Pancreas (tissue), 10 donors: Measurements from ENCODE around the gene PGGT1B. TPM values are rescaled to one million over a fixed set of nuclear protein-coding genes. Genes with fewer than 3 reads are reported as not detected.

Source experiments
- ATAC-seq, 4 donors: fragments of 200-7000 bp; cut with Tn5 transposase; one replicate each; pipeline versions ENCODE4 v1.8.0 to v1.9.1; 2020; ENCODE audit warnings: mild to moderate bottlenecking in 4 of 4, moderate library complexity in 4 of 4
- DNase-seq, 6 donors: peaks; one replicate each; pipeline ENCODE4 v3.0.0-alpha.2; 2020
- FAIRE-seq: peaks from 2 replicates; lab custom pipeline; 2012; peaks lifted over from hg19 to GRCh38; lab: Jason Lieb, UNC
- H3K27ac ChIP-seq, 4 donors: fragments of 200-600 bp; sonication (generic); 1 replicate in 3 of 4; 2 replicates in 1 of 4; pipeline versions ENCODE4 v1.5.0 to v1.8.0; 2020
- H3K27me3 ChIP-seq, 4 donors: fragments of 200-600 bp; one replicate each; pipeline ENCODE4 v1.8.0; 2021
- H3K36me3 ChIP-seq, 3 donors: fragments of 200-600 bp; sonication (generic) in 1 of 3; one replicate each; pipeline versions ENCODE4 v1.5.0 to v1.8.0; 2020 to 2021
- H3K4me1 ChIP-seq, 3 donors: fragments of 200-600 bp; one replicate each; pipeline ENCODE4 v1.8.0; 2021
- H3K4me3 ChIP-seq, 4 donors: fragments of 200-600 bp; sonication (generic) in 2 of 4; one replicate each; pipeline versions ENCODE4 v1.5.0 to v1.8.0; 2020 to 2021
- H3K9me3 ChIP-seq, 4 donors: fragments of 200-600 bp; one replicate each; pipeline ENCODE4 v1.8.0; 2021
- CTCF ChIP-seq, 4 donors: fragments of 200-600 bp; sonication (generic) in 3 of 4; IDR thresholded peaks; one replicate each; pipeline versions ENCODE4 v1.5.0 to v1.8.0; 2021; ENCODE audit warnings: antibody characterized with exemption in 4 of 4
- WGBS, 2 donors: extraction: QIAGEN DNeasy Blood & Tissue Kit; methylation state at CpG; one replicate each; pipeline ENCODE4 v1.1.7; 2013; 5-methylcytosine and 5-hydroxymethylcytosine counted together
- intact Hi-C, 3 donors: fragments of 100-400 bp; cut with DNase I; formaldehyde crosslinking; loops; one replicate each; pipeline versions ENCODE4 v1.11.1 to v1.14.2; 2022
- polyA plus RNA-seq, 2 donors: library from polyadenylated mRNA; stranded (reverse); fragments of 200-250 nt; gene quantifications; one replicate each; pipeline ENCODE4 v1.2.3, GENCODE V29; 2013
- total RNA-seq, 6 donors: library from RNA; stranded (reverse); fragmentation: NEBNext Ultra II Directional in 4 of 6; extraction: Animal tissue kit (Norgen Biotek cat#: 25700) in 4 of 6; gene quantifications; one replicate each; pipeline versions ENCODE4 v1.2.1 to v1.2.4, GENCODE V29; 2021 to 2023
- donor health status: healthy with polysubstance abuse.
- donor health status: DM: no; HTN: no; CAD: no; lungs with moderate emphysema.
- donor health status: DM: no; HTN: no; CAD: no.
- donor health status: control.
- donor health status: control.
- donor health status: Bipolar disorder and iron deficiency.
- donor health status: DM: yes; HTN: yes; CAD: no.
- donor health status: DM: no; HTN: no; CAD: no.
- donor health status: DM: no; HTN: no; CAD: no.
- donor health status: DM: yes; HTN: yes; CAD: no.

PGGT1B gene
- total and polyA plus RNA-seq, 8 donors: 1.7 to 24.5 (median 17.7) TPM

GRCh38 chr5:115304496-115304895, 41.8 kb upstream of the PGGT1B start:
- H3K27me3 ChIP-seq: peaks cover 0 to 4% (median 0%) of the 10 kb centered on the region in 4 donors
- H3K4me1 ChIP-seq: no peaks in the 10 kb centered on the region
- 95 to 98% methylated on average over 1 of the region's 1 CpG for WGBS, 2 donors
- H3K9me3 ChIP-seq: no peaks in the 10 kb centered on the region
- DNase-seq (no peak), ATAC-seq (no peak), FAIRE-seq (no peak)
- intact Hi-C loops: loop anchor here in 1 of 3 donors (10.0 kb wide), 1 partner anchor 280 kb away; no protein-coding TSS in a partner anchor
- H3K36me3 ChIP-seq: no peaks in the 10 kb centered on the region
- no peak overlapping the region for H3K4me3 ChIP-seq
- TF ChIP-seq CTCF (IDR thresholded peaks at IDR 0.05): no peak
- no peak overlapping the region for H3K27ac ChIP-seq

GRCh38 chr5:115298811-115299210, 36.1 kb upstream of the PGGT1B start:
- no peak for ATAC-seq
- H3K9me3 ChIP-seq: no peaks in the 10 kb centered on the region
- no peak for FAIRE-seq
- no peak for DNase-seq
- intact Hi-C loops: no loop called here
- no peak overlapping the region for H3K27ac ChIP-seq
- H3K4me1 ChIP-seq: no peaks in the 10 kb centered on the region
- 39 to 59% methylated on average over 1 of the region's 1 CpG for WGBS, 2 donors
- no peaks in the 10 kb centered on the region for H3K27me3 ChIP-seq
- H3K4me3 ChIP-seq: no peak overlapping the region
- TF ChIP-seq CTCF (IDR thresholded peaks at IDR 0.05): no peak
- no peaks in the 10 kb centered on the region for H3K36me3 ChIP-seq

GRCh38 chr5:115297031-115297430, 34.4 kb upstream of the PGGT1B start:
- Histone ChIP-seq H3K27ac (no peak overlapping the region), H3K4me1 (no peaks in the 10 kb centered on the region), H3K36me3 (no peaks in the 10 kb centered on the region), H3K27me3 (no peaks in the 10 kb centered on the region), H3K9me3 (no peaks in the 10 kb centered on the region), H3K4me3 (peak overlapping the region in 2 of 4 donors; percentile 11 to 95)
- ATAC-seq (peak in 2 of 4 donors; percentile 4 to 11), DNase-seq (no peak), FAIRE-seq (no peak)
- TF ChIP-seq CTCF (IDR thresholded peaks at IDR 0.05): no peak
- intact Hi-C loops: no loop called here
- WGBS, 2 donors: 24 to 31% methylated on average over 5 of the region's 5 CpGs

- H3K27ac ChIP-seq: peak within 1 kb of the TSS; percentile 62 to 76 (median 71)
- intact Hi-C loops: no loop called here
- no peaks in the 10 kb centered on the region for H3K27me3 ChIP-seq
- no peaks in the 10 kb centered on the region for H3K9me3 ChIP-seq
- no peaks in the 10 kb centered on the region for H3K36me3 ChIP-seq
- TF ChIP-seq CTCF (IDR thresholded peaks at IDR 0.05): no peak
- DNase-seq: peak; percentile 83 to 94 (median 90)
- 1% methylated on average over 55 to 79 of the region's 86 CpGs for WGBS, 2 donors
- no peaks in the 10 kb centered on the region for H3K4me1 ChIP-seq
- H3K4me3 ChIP-seq: peak within 1 kb of the TSS; percentile 84 to 95 (median 89)
- FAIRE-seq: no peak
- peak; percentile 89 to 94 (median 93) for ATAC-seq
These were observed 33.7 kb upstream of the PGGT1B start, which contains the start of gene CCDC112 for GRCh38 chr5:115296124-115297022. CCDC112 (minus strand) TSS chr5:115296654; CDS start chr5:115296543, 111 bp downstream.

GRCh38 chr5:115295777-115296123, 33.1 kb upstream of the PGGT1B start:
- intact Hi-C loops: no loop called here
- peak overlapping the region in 2 of 4 donors; percentile 67 to 75 for H3K27ac ChIP-seq
- no peaks in the 10 kb centered on the region for H3K27me3 ChIP-seq
- WGBS, 2 donors: 3 to 5% methylated on average over 11 of the region's 11 CpGs
- H3K9me3 ChIP-seq: no peaks in the 10 kb centered on the region
- no peaks in the 10 kb centered on the region for H3K36me3 ChIP-seq
- no peak for TF ChIP-seq CTCF (IDR thresholded peaks at IDR 0.05)
- peak overlapping the region; percentile 84 to 95 (median 89) for H3K4me3 ChIP-seq
- FAIRE-seq (no peak), DNase-seq (no peak), ATAC-seq (peak; percentile 22 to 60 (median 38))
- no peaks in the 10 kb centered on the region for H3K4me1 ChIP-seq
